ENCODE data around the gene ADGRG6. TPM values are rescaled to one million over a fixed set of nuclear protein-coding genes. Genes with fewer than 3 reads are reported as not detected.

Gene ADGRG6
- total RNA-seq, 1 experiment from 2014 or later: 259 TPM

DNA sequence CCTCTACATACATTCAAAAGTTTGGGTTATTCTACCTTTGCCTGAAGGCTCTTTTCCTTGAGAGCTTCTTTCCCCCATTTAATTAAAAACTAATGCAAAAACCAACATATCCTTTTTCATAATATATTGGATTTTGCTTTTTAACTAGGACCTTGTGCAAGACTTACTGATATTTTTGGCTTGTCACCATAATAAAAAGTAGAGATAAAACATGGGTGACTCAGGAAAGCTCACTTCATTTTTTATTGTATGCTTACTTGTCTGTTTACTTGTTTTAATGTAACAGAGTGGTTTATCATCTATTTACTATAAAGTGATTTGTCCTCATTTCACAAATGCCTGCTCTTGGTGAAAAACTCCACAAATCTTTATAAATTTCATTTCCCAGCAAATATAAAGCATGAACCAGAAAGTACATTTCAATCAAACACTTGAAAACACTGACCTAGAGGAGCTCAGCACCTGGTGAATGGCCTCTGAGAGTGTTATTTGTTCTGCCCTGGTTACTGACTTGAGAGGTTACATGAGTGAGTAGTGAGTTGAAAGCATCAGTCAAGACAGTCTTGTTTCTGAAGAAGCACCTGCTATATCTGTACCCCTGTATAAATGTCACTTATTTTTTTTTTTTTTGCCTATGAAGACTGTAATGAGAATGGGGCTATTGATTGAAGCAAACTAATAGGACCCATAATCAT lies 20.8 kb downstream of the ADGRG6 start:
- in situ Hi-C loops (cut with HindIII; ENCODE audit: low pct_unique_long_range_greater_than_20kb, low sequenced_read_pairs) (no loop called here), intact Hi-C loops (cut with micrococcal nuclease; ENCODE audit: unreplicated experiment) (loop anchor here (5.0 kb wide), 1 partner anchor 55 kb away; no protein-coding TSS in a partner anchor)
- ChIA-PET CTCF (no interaction called here), POLR2A (interaction anchor here (0.6 to 1.0 kb wide), 7 partner anchors 9 to 160 kb away, joined by 3 to 9 read pairs (median 4); no protein-coding TSS in a partner anchor)
- H3K4me1 ChIP-seq (ENCODE audit: control insufficient read depth, insufficient read depth, low read length): peaks cover 94% of the 10 kb centered on the region
- TSS peak; percentile 95 for BruUV-seq (replicated peaks)
- H3K27ac ChIP-seq (ENCODE audit: low read length): peak overlapping the region; percentile 99
- DNase-seq (ENCODE audit: low read depth, low spot score) (no peak), ATAC-seq (peak; percentile 61)
- no peaks in the 10 kb centered on the region for H3K27me3 ChIP-seq (ENCODE audit: control insufficient read depth, insufficient read depth, low read length)
- TF ChIP-seq POLR2AphosphoS5 (IDR thresholded peaks at IDR 0.05; ENCODE audit: low read depth, low read length) (no peak), TCF7L2 (IDR thresholded peaks at IDR 0.05; ENCODE audit: low read depth, low read length) (no peak), SIN3A (IDR thresholded peaks at IDR 0.05; ENCODE audit: borderline replicate concordance, insufficient read depth, low read depth, low read length) (no peak)
- TF ChIP-seq, protein P1, sequence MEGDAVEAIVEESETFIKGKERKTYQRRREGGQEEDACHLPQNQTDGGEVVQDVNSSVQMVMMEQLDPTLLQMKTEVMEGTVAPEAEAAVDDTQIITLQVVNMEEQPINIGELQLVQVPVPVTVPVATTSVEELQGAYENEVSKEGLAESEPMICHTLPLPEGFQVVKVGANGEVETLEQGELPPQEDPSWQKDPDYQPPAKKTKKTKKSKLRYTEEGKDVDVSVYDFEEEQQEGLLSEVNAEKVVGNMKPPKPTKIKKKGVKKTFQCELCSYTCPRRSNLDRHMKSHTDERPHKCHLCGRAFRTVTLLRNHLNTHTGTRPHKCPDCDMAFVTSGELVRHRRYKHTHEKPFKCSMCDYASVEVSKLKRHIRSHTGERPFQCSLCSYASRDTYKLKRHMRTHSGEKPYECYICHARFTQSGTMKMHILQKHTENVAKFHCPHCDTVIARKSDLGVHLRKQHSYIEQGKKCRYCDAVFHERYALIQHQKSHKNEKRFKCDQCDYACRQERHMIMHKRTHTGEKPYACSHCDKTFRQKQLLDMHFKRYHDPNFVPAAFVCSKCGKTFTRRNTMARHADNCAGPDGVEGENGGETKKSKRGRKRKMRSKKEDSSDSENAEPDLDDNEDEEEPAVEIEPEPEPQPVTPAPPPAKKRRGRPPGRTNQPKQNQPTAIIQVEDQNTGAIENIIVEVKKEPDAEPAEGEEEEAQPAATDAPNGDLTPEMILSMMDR (IDR thresholded peaks at IDR 0.05): no peak
- TF ChIP-seq, protein P2, sequence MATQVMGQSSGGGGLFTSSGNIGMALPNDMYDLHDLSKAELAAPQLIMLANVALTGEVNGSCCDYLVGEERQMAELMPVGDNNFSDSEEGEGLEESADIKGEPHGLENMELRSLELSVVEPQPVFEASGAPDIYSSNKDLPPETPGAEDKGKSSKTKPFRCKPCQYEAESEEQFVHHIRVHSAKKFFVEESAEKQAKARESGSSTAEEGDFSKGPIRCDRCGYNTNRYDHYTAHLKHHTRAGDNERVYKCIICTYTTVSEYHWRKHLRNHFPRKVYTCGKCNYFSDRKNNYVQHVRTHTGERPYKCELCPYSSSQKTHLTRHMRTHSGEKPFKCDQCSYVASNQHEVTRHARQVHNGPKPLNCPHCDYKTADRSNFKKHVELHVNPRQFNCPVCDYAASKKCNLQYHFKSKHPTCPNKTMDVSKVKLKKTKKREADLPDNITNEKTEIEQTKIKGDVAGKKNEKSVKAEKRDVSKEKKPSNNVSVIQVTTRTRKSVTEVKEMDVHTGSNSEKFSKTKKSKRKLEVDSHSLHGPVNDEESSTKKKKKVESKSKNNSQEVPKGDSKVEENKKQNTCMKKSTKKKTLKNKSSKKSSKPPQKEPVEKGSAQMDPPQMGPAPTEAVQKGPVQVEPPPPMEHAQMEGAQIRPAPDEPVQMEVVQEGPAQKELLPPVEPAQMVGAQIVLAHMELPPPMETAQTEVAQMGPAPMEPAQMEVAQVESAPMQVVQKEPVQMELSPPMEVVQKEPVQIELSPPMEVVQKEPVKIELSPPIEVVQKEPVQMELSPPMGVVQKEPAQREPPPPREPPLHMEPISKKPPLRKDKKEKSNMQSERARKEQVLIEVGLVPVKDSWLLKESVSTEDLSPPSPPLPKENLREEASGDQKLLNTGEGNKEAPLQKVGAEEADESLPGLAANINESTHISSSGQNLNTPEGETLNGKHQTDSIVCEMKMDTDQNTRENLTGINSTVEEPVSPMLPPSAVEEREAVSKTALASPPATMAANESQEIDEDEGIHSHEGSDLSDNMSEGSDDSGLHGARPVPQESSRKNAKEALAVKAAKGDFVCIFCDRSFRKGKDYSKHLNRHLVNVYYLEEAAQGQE (IDR thresholded peaks at IDR 0.05; ENCODE audit: insufficient read depth in 1 of 2, low read depth in 2 of 2, low read length in 1 of 2): no peak
- H3K9me3 ChIP-seq (ENCODE audit: control insufficient read depth, insufficient read depth, low read depth, low read length): no peaks in the 10 kb centered on the region
- peaks cover 3% of the 10 kb centered on the region; the same call in 1 of the 2 replicates for H3K36me3 ChIP-seq (ENCODE audit: control insufficient read depth, insufficient read depth, low read length)
- no peak overlapping the region for H3K4me3 ChIP-seq (ENCODE audit: low read depth in 2 of 2, low read length in 2 of 2)

DNA sequence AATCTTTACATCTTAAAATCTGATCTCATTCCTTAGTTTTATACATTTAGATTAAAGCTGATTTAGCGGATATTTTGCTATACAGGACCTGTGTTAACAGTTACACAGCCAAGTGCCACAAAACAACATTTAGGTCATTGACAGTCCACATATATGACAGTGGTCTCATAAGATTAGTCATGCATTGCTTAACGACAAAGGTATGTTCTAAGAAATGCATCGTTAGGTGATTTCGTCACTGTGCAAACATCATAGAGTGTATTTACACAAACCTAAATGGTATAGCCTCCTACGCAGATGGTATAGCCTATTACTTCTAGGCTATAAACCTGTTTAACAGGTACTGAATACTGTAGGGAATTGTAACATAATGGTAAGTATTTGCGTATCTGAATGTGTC lies 21.6 kb downstream of the ADGRG6 start:
- POLR2A ChIA-PET: interaction anchor here (0.6 to 1.0 kb wide), 4 partner anchors 17 to 50 kb away, joined by 3 to 9 read pairs (median 4); no protein-coding TSS in a partner anchor
- Histone ChIP-seq H3K27me3 (ENCODE audit: control insufficient read depth, insufficient read depth, low read length) (no peaks in the 10 kb centered on the region), H3K4me1 (ENCODE audit: control insufficient read depth, insufficient read depth, low read length) (peaks cover 100% of the 10 kb centered on the region), H3K9me3 (ENCODE audit: control insufficient read depth, insufficient read depth, low read depth, low read length) (no peaks in the 10 kb centered on the region), H3K36me3 (ENCODE audit: control insufficient read depth, insufficient read depth, low read length) (peaks cover 3% of the 10 kb centered on the region; the same call in 1 of the 2 replicates), H3K4me3 (ENCODE audit: low read depth in 2 of 2, low read length in 2 of 2) (no peak overlapping the region), H3K27ac (ENCODE audit: low read length) (peak overlapping the region; percentile 99)
- TF ChIP-seq POLR2AphosphoS5 (IDR thresholded peaks at IDR 0.05; ENCODE audit: low read depth, low read length) (peak; percentile 84), TCF7L2 (IDR thresholded peaks at IDR 0.05; ENCODE audit: low read depth, low read length) (peak; percentile 36; the same call in 1 of the 2 replicates), SIN3A (IDR thresholded peaks at IDR 0.05; ENCODE audit: borderline replicate concordance, insufficient read depth, low read depth, low read length) (no peak)
- intact Hi-C loops (cut with micrococcal nuclease; ENCODE audit: unreplicated experiment) (loop anchor here (5.0 kb wide), 1 partner anchor 54 kb away; no protein-coding TSS in a partner anchor), in situ Hi-C loops (cut with HindIII; ENCODE audit: low pct_unique_long_range_greater_than_20kb, low sequenced_read_pairs) (no loop called here)
- DNase-seq (ENCODE audit: low read depth, low spot score) (peak; percentile 89), ATAC-seq (peak; percentile 93)
- CTCF ChIA-PET: no interaction called here
- no TSS peak for BruUV-seq (replicated peaks)
